HG02840 (cell line): ENCODE measurements around the gene KRTAP10-5.
"Not testable (repeated sequence)": the region's sequence is repeated elsewhere in the genome, so short reads cannot be mapped to it uniquely, and the experiment has no call there.

Source experiments
- ATAC-seq: cut with Tn5 transposase; IDR thresholded peaks from one replicate; pipeline ENCODE4 v1.9.1; 2021; ENCODE audit warnings: mild to moderate bottlenecking, moderate library complexity, moderate number of reproducible peaks; ENCODE audit not compliant: unreplicated experiment, low FRiP score

Gene KRTAP10-5

GRCh38 chr21:44552136-44552535 lies 28.3 kb downstream of the KRTAP10-5 start:
- ATAC-seq: no peak

- no peak for ATAC-seq
These were observed 29.0 kb downstream of the KRTAP10-5 start, which contains the start of gene KRTAP10-2 for GRCh38 chr21:44551340-44551961. KRTAP10-2 (minus strand) TSS chr21:44551505; CDS start chr21:44551458, 47 bp downstream.

DNA sequence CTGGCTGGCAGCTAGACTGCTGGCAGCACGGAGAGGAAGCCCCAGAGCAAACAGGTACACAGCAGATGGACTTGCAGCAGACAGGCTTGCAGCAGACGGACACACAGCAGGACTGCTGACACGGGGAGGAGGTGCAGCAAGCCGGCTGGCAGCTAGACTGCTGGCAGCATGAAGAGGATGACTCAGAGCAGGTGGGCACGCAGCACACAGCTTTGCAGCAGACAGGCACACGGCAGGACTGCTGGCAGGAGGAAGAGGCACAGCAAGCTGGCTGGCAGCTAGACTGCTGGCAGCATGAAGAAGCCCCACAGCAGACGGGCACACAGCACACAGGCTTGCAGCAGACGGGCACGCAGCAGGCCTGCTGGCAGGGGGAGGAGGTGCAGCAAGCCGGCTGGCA lies 29.6 kb downstream of the KRTAP10-5 start:
- no peak for ATAC-seq

DNA sequence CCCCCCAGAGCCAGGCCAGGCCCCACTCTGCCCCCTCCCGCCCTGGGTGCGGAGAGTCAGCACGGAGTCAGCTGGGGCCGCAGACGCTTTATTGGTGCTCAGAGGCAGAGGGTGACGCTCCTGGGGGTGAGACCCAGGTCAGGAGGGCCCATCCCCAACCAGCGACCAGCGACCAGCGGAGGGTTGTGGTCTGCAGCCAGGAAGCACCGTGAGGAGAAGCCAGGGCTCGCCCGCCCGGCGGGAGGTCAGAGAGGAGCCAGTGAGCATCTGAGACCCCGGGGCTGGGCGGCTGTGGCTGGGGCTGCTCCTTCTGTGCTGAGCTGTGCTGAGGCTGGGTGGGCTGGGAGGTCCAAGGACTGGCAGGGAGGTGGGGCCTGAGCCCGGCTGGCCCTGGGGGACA lies 30.1 kb downstream of the KRTAP10-5 start:
- not testable (repeated sequence) for ATAC-seq

DNA sequence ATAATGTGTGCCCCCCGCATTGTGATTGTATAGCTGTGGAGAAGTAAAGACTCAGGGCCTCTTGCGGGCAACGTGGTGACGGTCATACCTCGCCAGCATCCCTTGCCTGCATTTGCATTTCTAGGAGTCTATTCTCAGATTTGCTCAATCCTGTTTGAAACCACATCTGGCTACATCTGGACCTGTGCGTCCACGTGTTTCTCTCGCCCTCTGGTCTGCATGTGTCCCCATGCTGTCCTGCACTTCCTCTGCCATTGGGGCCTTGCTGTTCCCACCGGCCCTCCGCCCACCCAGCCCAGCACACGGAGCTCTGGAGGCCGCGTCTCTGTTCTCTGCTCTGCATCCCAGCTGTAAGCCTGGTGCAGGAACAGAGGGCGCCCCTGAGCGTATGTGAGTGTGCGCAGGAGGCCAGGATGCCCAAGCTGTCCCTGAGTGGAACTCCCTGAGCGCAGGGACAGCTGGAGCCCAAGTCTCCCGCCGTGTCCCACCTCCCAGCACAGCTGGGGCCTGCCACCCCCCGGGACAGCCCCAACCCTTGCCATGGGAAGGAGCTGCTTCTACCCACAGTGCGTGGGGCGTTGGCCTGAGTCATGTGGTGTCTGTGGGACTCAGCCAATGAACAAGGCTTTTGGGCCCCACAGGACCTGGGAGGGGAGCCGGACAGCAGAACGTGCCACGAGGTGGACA lies 30.7 kb downstream of the KRTAP10-5 start:
- no peak for ATAC-seq

GRCh38 chr21:44548922-44549321 lies 31.5 kb downstream of the KRTAP10-5 start:
- no peak for ATAC-seq

DNA sequence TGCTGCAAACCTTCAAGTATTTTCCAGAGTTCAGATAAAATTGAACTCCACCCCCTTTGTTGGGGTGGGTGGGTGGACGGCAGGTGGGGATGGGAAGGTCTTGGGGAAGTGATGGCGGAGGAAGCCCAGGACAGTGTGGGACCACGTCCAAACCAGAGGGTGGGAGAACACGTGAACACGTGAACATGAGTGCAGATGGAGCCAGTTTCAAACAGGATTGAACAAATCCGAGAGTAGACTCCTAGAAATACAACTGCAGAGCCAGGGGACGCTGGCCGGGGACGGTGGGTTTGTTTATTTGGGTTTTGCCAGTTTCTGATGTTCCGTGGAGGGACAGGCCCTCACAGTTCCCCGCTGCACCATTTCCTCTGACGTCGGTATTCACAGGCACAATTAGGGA lies 32.0 kb downstream of the KRTAP10-5 start:
- no peak for ATAC-seq

- no peak for ATAC-seq
These were observed 32.6 kb downstream of the KRTAP10-5 start for GRCh38 chr21:44547656-44548331.

- ATAC-seq: no peak
These were observed 35.8 kb downstream of the KRTAP10-5 start for GRCh38 chr21:44544566-44544965.

DNA sequence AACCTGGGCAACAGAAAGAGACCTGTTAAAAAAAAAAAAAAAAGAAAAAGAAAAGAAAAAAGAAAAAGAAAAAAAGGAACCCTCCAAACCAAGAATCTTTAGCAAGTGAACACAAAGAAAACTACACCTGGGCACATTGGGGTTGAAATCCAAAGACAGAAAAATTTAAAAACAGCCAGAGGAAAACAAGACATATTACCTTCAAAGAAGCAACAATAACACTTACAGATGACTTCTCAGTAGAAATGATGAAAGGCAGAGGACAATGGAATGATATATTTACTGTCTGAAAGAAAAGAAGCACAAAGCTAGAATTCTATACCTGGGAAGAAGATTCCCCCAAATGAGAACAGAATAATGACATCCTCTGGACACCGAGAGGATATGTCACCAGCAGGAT lies 37.7 kb downstream of the KRTAP10-5 start:
- no peak for ATAC-seq

- ATAC-seq: no peak
These were observed 39.6 kb downstream of the KRTAP10-5 start for GRCh38 chr21:44540741-44541288.

DNA sequence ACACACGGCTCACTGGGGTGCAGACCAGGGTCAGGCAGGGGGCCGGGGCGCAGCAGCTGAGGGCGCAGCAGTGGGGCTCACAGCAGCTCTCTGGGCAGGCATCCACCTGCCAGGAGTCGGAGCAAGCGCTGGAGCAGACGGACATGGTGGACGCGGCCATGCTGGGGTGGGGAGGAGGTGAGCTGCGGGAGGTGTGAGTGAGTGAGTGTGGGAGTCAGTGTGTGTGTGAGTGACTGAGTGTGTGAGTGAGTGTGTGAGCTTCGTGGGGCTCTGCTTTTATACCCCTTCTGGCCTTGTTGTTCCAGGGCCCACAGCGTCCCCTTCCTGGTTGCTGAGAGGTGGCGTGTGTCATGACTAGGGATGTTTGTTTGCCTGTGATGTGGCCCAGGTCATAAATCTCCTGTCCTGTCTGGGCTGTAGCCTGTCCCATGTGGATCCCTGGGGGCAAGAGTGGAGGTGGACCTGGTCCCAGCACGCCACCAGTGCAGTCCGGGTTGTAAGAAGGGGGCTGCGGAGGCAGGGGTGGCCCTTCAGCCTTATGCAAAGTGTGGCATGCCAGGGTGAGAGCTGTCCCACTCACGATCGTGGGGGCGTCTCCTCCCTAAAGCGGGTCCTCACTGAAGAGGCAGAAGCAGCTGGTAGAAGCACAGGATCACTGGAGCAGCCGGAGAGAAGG lies 40.3 kb downstream of the KRTAP10-5 start, which contains the start of gene KRTAP10-1:
TSS of gene KRTAP10-1 (minus strand) at position 205 of the 676 bp plus-strand sequence. CDS start at position 160, 45 bp downstream.
- no peak for ATAC-seq

DNA sequence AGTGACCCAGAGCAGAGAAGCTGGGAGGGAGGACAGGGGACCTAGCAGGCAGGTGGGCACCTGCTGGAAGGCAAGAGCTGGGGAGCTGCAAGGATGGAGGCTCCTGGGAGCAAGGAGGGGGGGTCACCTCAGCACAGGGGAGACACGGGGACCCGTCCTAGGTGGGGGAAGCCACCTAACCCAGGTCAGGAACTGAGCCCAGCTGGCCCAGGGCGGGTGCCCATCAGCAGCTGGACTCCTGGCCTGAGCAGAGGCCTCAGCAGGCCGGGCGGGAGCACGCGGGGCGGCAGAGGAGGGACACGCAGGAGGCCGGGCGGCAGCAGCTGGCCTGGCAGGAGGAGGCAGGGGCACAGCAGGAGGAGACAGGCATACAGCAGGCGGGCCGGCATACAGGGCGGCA lies 41.4 kb downstream of the KRTAP10-5 start:
- no peak for ATAC-seq

- no peak for ATAC-seq
These were observed 42.2 kb downstream of the KRTAP10-5 start for GRCh38 chr21:44537930-44538911.

- no peak for ATAC-seq
These were observed 44.4 kb downstream of the KRTAP10-5 start for GRCh38 chr21:44535963-44536362.

- ATAC-seq: no peak
These were observed 45.7 kb downstream of the KRTAP10-5 start for GRCh38 chr21:44534688-44535087.

- ATAC-seq: no peak
These were observed 46.3 kb downstream of the KRTAP10-5 start for GRCh38 chr21:44533891-44534627.

DNA sequence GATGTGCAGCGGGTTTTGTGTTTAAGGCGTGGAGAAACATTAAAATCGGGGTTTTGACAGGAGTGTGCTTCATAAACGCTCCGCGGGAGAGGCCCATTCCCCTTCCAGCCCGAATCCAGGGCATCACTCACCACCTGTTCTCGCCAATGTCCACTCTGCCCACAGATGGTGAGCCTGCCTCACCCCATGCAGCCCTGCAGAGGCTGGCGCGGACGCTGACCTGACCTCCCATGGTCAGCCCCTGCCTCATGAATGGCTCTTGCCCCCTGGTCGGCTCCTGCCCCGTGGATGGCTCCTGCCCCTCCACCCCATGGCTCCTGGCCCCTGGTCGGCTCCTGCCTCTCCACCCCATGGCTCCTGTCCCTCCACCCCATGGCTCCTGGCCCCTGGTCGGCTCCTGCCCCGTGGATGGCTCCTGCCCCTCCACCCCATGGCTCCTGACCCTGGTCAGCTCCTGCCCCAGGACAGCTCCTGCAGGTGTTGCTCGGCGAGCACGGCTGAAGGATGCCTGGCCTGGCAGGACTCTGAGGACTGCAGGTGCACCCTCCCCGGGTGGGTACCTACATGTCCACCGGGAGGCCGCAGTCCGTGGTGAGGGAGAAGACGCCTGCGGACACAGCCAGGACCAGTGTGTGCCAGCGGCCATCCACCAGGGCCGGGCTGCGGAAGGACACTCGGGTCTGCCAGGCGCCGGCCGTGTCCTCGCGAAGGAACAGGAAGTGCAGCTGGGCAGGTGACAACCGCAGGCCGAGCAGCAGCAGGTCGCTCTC lies 47.1 kb downstream of the KRTAP10-5 start:
- ATAC-seq: no peak
